B cell (primary cell): ENCODE data around the gene TRNT1. TPM values are rescaled to one million over a fixed set of nuclear protein-coding genes. Genes with fewer than 3 reads are reported as not detected.

ENCODE experiments used
- ATAC-seq: fragments of 200-7000 bp; cut with Tn5 transposase; one replicate; pipeline ENCODE4 v1.10.0; 2021; ENCODE audit warnings: low read depth, mild to moderate bottlenecking, moderate number of reproducible peaks, moderate library complexity
- CTCF ChIA-PET: fragments of 350-600 bp; sonication (Branson Sonifier 250); formaldehyde crosslinking; loops from one replicate; lab custom pipeline; 2021; ENCODE audit warnings: antibody characterized with exemption, inconsistent platforms; lab: Charles Lee
- POLR2A ChIA-PET: fragments of 350-600 bp; sonication (Branson Sonifier 250); formaldehyde crosslinking; loops from one replicate; lab custom pipeline; 2021; ENCODE audit warnings: antibody characterized with exemption; lab: Charles Lee
- DNase-seq: peaks from one replicate; pipeline ENCODE4 v3.0.0; 2013
- H2AFZ ChIP-seq: 2 replicates; pipeline ENCODE4 v1.6.1; 2012; ENCODE audit warnings: mild to moderate bottlenecking, low read depth, low read length; ENCODE audit not compliant: insufficient read depth, poor library complexity, severe bottlenecking
- H3K27ac ChIP-seq, 2 donors: 1 replicate in 1 of 2; 2 replicates in 1 of 2; pipeline ENCODE4 v1.5.1; 2012 to 2013; ENCODE audit warnings: low read length in 2 of 2, mild to moderate bottlenecking in 2 of 2, moderate library complexity in 1 of 2
- H3K27me3 ChIP-seq, 4 experiments: fragments of 200-600 bp in 1 of 4; sonication (generic) in 1 of 4; replicated peaks in 1 of 4; 1 replicate in 2 of 4; 2 replicates in 2 of 4; pipeline versions ENCODE4 v1.6.1 to v1.7.0; 2013 to 2016; ENCODE audit warnings: low read length in 3 of 4, mild to moderate bottlenecking in 2 of 4, mixed read lengths in 1 of 4, moderate library complexity in 1 of 4; ENCODE audit not compliant: insufficient read depth in 4 of 4, control insufficient read depth in 3 of 4; ENCODE audit errors: control extremely low read depth in 1 of 4
- H3K36me3 ChIP-seq, 2 experiments: replicated peaks in 1 of 2; 1 replicate in 1 of 2; 2 replicates in 1 of 2; pipeline versions ENCODE4 v1.6.1 to v1.7.1; 2013; ENCODE audit warnings: low read length in 1 of 2; ENCODE audit not compliant: insufficient read depth in 2 of 2, control insufficient read depth in 1 of 2; ENCODE audit errors: control extremely low read depth in 1 of 2, extremely low read depth in 1 of 2
- H3K4me1 ChIP-seq, 2 donors: fragments of 200-600 bp in 1 of 2; sonication (generic) in 1 of 2; 1 replicate in 1 of 2; 2 replicates in 1 of 2; pipeline versions ENCODE4 v1.5.1 to v1.6.1; 2013 to 2017; ENCODE audit warnings: low read length in 2 of 2; ENCODE audit not compliant: control insufficient read depth in 2 of 2, insufficient read depth in 2 of 2
- H3K4me2 ChIP-seq: replicated peaks from 2 replicates; pipeline ENCODE3; 2012; ENCODE audit warnings: mild to moderate bottlenecking, low read depth, low read length; ENCODE audit not compliant: poor library complexity, severe bottlenecking
- H3K4me3 ChIP-seq, 5 experiments: fragments of 200-600 bp in 1 of 5; sonication (generic) in 1 of 5; 1 replicate in 3 of 5; 2 replicates in 2 of 5; pipeline versions ENCODE4 v1.5.1 to v1.7.0; 2011 to 2016; ENCODE audit warnings: low read length in 4 of 5, mild to moderate bottlenecking in 4 of 5, low read depth in 2 of 5, control low read depth in 1 of 5, moderate library complexity in 1 of 5; ENCODE audit not compliant: insufficient read depth in 1 of 5; ENCODE audit errors: control extremely low read depth in 1 of 5, extremely low read depth in 1 of 5
- H3K79me2 ChIP-seq: fragments of 200-600 bp; sonication (generic); one replicate; pipeline ENCODE4 v1.6.0; 2016; ENCODE audit warnings: low read length; ENCODE audit not compliant: control insufficient read depth, insufficient read depth
- H3K9ac ChIP-seq: fragments of 200-600 bp; sonication (generic); 2 replicates; pipeline ENCODE4 v1.6.1; 2017; ENCODE audit warnings: mild to moderate bottlenecking, low read length, moderate library complexity
- H3K9me3 ChIP-seq, 3 donors: one replicate each; pipeline versions ENCODE4 v1.6.1 to v1.7.1; 2013; ENCODE audit warnings: low read length in 2 of 3; ENCODE audit not compliant: control insufficient read depth in 2 of 3, insufficient read depth in 1 of 3; ENCODE audit errors: control extremely low read depth in 1 of 3
- H4K20me1 ChIP-seq: 2 replicates; pipeline ENCODE4 v1.6.0; 2012; ENCODE audit warnings: mild to moderate bottlenecking, low read length; ENCODE audit not compliant: insufficient read depth, control insufficient read depth, poor library complexity, severe bottlenecking
- H3K27ac Mint-ChIP-seq: one replicate; pipeline ENCODE4 v1.8.0; 2021; ENCODE audit warnings: mixed read lengths
- H3K27me3 Mint-ChIP-seq: one replicate; pipeline ENCODE4 v1.8.0; 2021; ENCODE audit warnings: mixed read lengths
- H3K4me1 Mint-ChIP-seq: one replicate; pipeline ENCODE4 v1.8.0; 2021; ENCODE audit warnings: mixed read lengths
- H3K4me3 Mint-ChIP-seq: one replicate; pipeline ENCODE4 v1.8.0; 2021; ENCODE audit warnings: mixed read lengths
- H3K9me3 Mint-ChIP-seq: one replicate; pipeline ENCODE4 v1.8.0; 2022; ENCODE audit warnings: mixed read lengths; ENCODE audit not compliant: insufficient read depth
- EZH2 ChIP-seq: IDR thresholded peaks from 2 replicates; pipeline ENCODE4 v1.6.1; 2012; ENCODE audit warnings: borderline replicate concordance, low read depth, mild to moderate bottlenecking, moderate library complexity, low read length; ENCODE audit not compliant: insufficient read depth, poor library complexity, severe bottlenecking
- WGBS: methylation state at CpG from one replicate; pipeline ENCODE4 v1.1.5; 2013; ENCODE audit warnings: missing lambda C conversion rate; ENCODE audit not compliant: insufficient coverage; 5-methylcytosine and 5-hydroxymethylcytosine counted together
- intact Hi-C: fragments of 100-400 bp; cut with micrococcal nuclease; formaldehyde crosslinking; loops from one replicate; pipeline ENCODE4 v1.10.0; 2022
- polyA plus RNA-seq: library from polyadenylated mRNA; depleted of rRNA; stranded (reverse); fragments of >200 nt; gene quantifications from 2 replicates; pipeline ENCODE4 v1.2.3, GENCODE V29; 2012
- total RNA-seq, 2 donors: library from RNA; stranded (reverse); fragments of 120-200 nt in 1 of 2; gene quantifications; 1 replicate in 1 of 2; 2 replicates in 1 of 2; pipeline versions ENCODE4 v1.2.3 to v1.2.4, GENCODE V29; 2013 to 2022
- TF ChIP-seq, protein P1 (sequence below): fragments of 200-600 bp; IDR thresholded peaks from one replicate; pipeline ENCODE4 v1.8.0; 2022; ENCODE audit warnings: antibody characterized with exemption, mild to moderate bottlenecking

The TRNT1 gene
- total and polyA plus RNA-seq, 2 donors (not counting 1 experiment from before 2014, with no cell fraction given), result 4.5 to 40.6 TPM

DNA sequence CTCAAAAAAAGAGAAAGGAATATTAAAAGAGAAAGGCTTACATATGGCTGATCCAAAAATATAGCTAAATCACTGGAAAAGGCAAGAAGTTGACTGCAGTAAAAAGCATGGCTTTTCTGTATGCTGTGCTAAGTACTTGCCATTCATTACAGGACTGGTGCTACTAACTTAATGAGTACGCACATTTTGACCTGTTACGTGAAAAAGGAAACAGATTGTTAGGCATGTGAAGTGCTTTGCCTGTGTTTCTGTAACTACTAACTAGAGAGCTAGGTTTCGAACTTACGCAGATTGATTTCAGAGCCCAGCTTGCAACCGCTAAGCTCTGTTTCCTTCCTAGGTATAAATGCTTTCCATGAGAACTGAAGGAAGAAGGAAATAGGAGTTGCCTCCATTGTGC, 2.8 kb downstream of the TRNT1 start:
- peaks cover 37% of the 10 kb centered on the region for H3K4me1 Mint-ChIP-seq
- H3K4me3 ChIP-seq, result no peak overlapping the region
- H3K4me1 ChIP-seq, result peaks cover 15 to 24% of the 10 kb centered on the region in 2 donors
- no peak overlapping the region for H3K27ac Mint-ChIP-seq
- H3K27ac ChIP-seq, result no peak overlapping the region
- no peaks in the 10 kb centered on the region for H3K27me3 Mint-ChIP-seq
- ChIA-PET CTCF (interaction anchor here (1.7 kb wide), 1 partner anchor 41 kb away, joined by 5 read pairs; no protein-coding TSS in a partner anchor), POLR2A (interaction anchor here (0.6 kb wide), 1 partner anchor 23 kb away, joined by 4 read pairs; no protein-coding TSS in a partner anchor)
- no peaks in the 10 kb centered on the region for H3K9me3 Mint-ChIP-seq
- peaks cover 3 to 23% of the 10 kb centered on the region in 2 experiments for H3K36me3 ChIP-seq
- H3K27me3 ChIP-seq, result no peaks in the 10 kb centered on the region
- H3K9me3 ChIP-seq, result peaks cover 0 to 4% (median 0%) of the 10 kb centered on the region in 3 donors
- no peak for TF ChIP-seq EZH2
- TF ChIP-seq, protein P1, sequence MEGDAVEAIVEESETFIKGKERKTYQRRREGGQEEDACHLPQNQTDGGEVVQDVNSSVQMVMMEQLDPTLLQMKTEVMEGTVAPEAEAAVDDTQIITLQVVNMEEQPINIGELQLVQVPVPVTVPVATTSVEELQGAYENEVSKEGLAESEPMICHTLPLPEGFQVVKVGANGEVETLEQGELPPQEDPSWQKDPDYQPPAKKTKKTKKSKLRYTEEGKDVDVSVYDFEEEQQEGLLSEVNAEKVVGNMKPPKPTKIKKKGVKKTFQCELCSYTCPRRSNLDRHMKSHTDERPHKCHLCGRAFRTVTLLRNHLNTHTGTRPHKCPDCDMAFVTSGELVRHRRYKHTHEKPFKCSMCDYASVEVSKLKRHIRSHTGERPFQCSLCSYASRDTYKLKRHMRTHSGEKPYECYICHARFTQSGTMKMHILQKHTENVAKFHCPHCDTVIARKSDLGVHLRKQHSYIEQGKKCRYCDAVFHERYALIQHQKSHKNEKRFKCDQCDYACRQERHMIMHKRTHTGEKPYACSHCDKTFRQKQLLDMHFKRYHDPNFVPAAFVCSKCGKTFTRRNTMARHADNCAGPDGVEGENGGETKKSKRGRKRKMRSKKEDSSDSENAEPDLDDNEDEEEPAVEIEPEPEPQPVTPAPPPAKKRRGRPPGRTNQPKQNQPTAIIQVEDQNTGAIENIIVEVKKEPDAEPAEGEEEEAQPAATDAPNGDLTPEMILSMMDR, result no peak
- no peak for DNase-seq
- intact Hi-C loops, result loop anchor here (5.0 kb wide), 1 partner anchor 1363 kb away; the partner anchor contains the start of gene ITPR1
- H3K9ac ChIP-seq, result no peak overlapping the region
- WGBS, result 93% methylated on average over 3 of the region's 5 CpGs
- H4K20me1 ChIP-seq, result peaks cover 10% of the 10 kb centered on the region
- H2AFZ ChIP-seq, result no peak overlapping the region
- H3K4me2 ChIP-seq, result no peak overlapping the region
- no peak for ATAC-seq
- H3K4me3 Mint-ChIP-seq, result no peak overlapping the region
- H3K79me2 ChIP-seq, result peaks cover 68% of the 10 kb centered on the region

DNA sequence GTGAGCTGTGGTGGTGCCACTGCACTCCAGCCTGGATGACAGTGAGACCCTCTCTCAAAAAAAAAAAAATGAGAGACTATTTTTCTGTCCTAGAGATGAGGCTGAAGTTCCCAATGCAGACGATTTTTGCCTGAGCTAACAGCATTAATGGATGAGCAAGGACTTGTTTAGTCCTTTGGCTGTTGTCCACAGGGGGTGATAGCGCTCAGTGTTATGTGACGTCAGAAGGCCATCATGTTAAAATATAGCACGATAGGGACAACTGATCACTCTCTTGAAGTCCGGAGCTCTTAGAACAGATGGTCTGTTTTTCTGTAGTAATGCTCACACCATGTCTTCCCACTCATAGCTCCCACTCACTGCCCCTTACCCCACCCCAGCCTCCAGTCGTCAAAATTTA, 6.8 kb downstream of the TRNT1 start:
- ChIA-PET CTCF (interaction anchor here (0.6 kb wide), 1 partner anchor 1904 kb away, joined by 4 read pairs; no protein-coding TSS in a partner anchor), POLR2A (no interaction called here)
- peaks cover 27% of the 10 kb centered on the region for H3K4me1 Mint-ChIP-seq
- no peak overlapping the region for H3K9ac ChIP-seq
- ATAC-seq, result no peak
- peaks cover 12 to 43% of the 10 kb centered on the region in 2 experiments for H3K36me3 ChIP-seq
- no peaks in the 10 kb centered on the region for H3K9me3 Mint-ChIP-seq
- H3K4me3 Mint-ChIP-seq, result no peak overlapping the region
- H3K27ac Mint-ChIP-seq, result no peak overlapping the region
- no peak for DNase-seq
- H3K27me3 ChIP-seq, result no peaks in the 10 kb centered on the region
- peaks cover 3 to 4% of the 10 kb centered on the region in 2 donors for H3K4me1 ChIP-seq
- H3K9me3 ChIP-seq, result no peaks in the 10 kb centered on the region
- WGBS, result 100% methylated on average over 4 of the region's 6 CpGs
- H3K27ac ChIP-seq, result peak overlapping the region in 1 of 2 donors; percentile 12
- no peak overlapping the region for H2AFZ ChIP-seq
- H3K27me3 Mint-ChIP-seq, result no peaks in the 10 kb centered on the region
- H3K79me2 ChIP-seq, result peaks cover 60% of the 10 kb centered on the region
- no peak overlapping the region for H3K4me3 ChIP-seq
- intact Hi-C loops, result no loop called here
- no peak for TF ChIP-seq EZH2
- TF ChIP-seq, protein P1, result no peak
- H4K20me1 ChIP-seq, result peaks cover 22% of the 10 kb centered on the region
- H3K4me2 ChIP-seq, result no peak overlapping the region
